ES-I3 (cell line): ENCODE data around the gene RNPS1.

ENCODE experiments used
- H3K36me3 ChIP-seq: 2 replicates; pipeline ENCODE4 v1.6.1; 2013; ENCODE audit warnings: mild to moderate bottlenecking, low read length, control low read depth, moderate library complexity; ENCODE audit not compliant: insufficient read depth
- H3K4me1 ChIP-seq: 2 replicates; pipeline ENCODE4 v1.6.1; 2013; ENCODE audit warnings: mild to moderate bottlenecking, control low read depth, low read length; ENCODE audit not compliant: insufficient read depth
- H3K9ac ChIP-seq: 2 replicates; pipeline ENCODE4 v1.6.1; 2013; ENCODE audit warnings: low read depth, mild to moderate bottlenecking, low read length, moderate library complexity
- H3K9me3 ChIP-seq: 2 replicates; pipeline ENCODE4 v1.6.1; 2013; ENCODE audit warnings: mild to moderate bottlenecking, low read length, moderate library complexity; ENCODE audit not compliant: control insufficient read depth, insufficient read depth

The RNPS1 gene

DNA sequence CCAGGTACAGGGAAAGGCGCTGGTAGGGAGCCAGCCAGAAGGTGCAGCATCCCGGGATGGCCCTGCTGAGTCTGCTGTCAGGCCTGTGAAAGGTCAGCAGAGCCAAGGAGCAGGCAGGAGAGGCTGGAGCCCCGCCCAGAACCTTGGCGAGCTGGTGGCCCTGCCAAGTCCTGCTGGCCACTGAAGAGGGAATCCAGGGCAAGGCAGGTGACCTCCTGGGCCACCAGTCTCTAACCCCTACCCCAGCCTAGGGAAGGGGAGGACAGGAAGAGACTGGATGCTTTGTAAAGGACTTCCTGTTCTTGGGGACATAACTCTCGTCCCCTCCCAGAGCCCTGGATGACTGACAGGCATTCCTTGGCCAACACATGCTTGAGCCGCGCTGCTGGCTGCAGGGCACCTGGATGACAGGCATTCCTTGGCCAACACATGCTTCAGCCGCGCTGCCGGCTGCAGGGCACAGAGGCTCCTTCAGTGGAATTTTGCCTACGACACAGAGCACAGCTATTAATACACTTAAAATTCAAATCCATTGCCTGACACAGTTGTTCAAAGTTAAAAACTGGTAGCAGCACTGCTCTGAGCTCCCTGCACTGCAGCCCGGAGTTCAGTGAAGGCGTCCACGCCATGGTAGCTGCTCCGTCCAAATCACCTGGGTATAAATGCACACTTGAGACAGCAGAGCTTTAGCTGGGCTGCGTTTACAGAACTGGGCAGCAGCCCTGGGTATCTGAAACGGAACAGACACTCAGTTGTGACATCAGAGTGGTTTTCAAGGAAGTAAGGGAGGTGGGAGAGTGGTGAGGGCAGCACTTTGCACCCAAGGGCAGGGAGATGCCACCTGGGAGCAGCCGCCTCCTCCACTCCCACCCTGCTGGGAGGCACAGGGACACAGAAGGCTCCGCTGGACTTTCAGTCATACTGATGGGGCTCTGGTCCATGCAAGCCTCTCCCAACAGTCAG is 55.3 kb downstream of the RNPS1 start:
- 0 out of 2 replicates have a peak, but pooled peaks cover 2% of the 10 kb centered on the region for H3K36me3 ChIP-seq
- no peak overlapping the region for H3K9ac ChIP-seq
- peaks cover 11% of the 10 kb centered on the region; the same call in 1 of the 2 replicates for H3K4me1 ChIP-seq
- H3K9me3 ChIP-seq = no peaks in the 10 kb centered on the region

DNA sequence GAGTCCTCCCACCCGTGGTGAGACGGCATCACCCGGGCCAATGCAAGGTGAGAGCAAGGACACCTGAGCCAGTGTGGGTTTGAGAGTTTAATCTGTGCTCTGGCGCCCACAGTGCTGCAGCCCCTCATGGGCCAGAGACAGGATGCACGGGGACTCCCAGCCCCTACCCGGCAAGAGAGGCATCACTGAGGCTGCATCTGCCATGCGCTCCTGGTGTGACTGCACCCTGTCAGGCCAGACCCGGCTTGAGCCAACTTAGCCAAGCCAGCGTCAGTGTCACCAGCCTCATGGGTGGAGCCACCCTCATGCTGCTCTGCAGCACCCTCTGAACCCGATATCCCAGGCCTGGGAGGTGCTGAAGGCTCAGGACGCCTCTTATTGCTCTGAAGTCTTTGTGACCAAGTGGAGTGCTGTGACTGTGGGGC is 56.0 kb downstream of the RNPS1 start:
- Histone ChIP-seq H3K36me3 (0 out of 2 replicates have a peak, but pooled peaks cover 2% of the 10 kb centered on the region), H3K4me1 (peaks cover 11% of the 10 kb centered on the region; the same call in 1 of the 2 replicates), H3K9ac (no peak overlapping the region), H3K9me3 (no peaks in the 10 kb centered on the region)

DNA sequence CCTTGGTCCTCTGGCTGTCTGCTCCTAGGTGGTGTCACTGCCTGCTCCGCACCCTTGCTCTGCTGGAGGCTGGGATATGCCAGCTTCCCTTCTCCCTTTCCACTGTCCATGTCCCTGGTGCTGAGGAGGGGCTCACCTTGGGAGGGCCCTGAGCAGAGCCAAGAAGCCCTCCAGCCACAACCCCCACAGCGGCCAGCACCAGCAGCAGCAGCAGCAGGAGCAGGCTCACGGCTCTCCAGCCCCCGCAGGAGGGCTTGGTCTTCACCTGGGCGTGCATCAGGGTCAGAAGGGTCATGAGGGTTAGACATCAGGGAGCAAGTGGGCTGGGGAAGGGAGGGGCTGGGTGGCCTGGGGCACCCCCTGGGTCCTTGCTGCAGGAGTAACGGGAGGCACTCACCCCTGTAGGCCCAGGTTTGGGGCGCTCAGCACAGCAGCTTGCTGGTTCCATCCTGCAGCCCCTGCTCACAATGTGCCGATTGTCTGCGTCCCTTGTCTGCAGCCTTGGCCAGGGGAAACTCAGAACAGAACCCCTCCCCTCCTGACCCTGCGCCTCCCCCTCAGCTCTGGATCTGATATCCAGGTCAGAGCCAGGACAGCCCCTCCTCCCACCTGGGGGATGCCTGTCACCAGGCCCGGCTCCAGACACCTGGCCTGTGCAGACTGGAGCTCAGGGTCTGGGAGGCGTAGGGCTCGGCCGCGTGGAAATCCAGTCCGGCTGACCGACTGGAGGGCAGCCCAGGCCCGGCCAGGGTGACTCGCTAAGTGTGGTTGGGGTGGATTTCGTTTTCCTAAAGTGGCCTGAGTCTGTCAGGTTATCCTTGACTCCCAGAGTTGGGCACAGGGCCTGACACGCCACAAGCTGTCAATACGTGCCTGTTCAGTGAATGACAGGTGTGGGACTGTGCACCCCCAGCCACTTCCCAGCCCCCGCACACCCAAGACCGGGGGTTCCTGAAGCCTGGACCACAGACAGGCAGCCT is 57.2 kb downstream of the RNPS1 start, which contains the start of gene BRICD5:
Gene BRICD5, minus strand, starts transcription at position 478 of the 980 bp plus-strand sequence. Its CDS starts 30 bp downstream, at position 448.
- H3K9ac ChIP-seq = no peak within 1 kb of the TSS
- H3K4me1 ChIP-seq = peaks cover 11% of the 10 kb centered on the region; the same call in 1 of the 2 replicates
- H3K9me3 ChIP-seq = no peaks in the 10 kb centered on the region
- 0 out of 2 replicates have a peak, but pooled peaks cover 2% of the 10 kb centered on the region for H3K36me3 ChIP-seq

DNA sequence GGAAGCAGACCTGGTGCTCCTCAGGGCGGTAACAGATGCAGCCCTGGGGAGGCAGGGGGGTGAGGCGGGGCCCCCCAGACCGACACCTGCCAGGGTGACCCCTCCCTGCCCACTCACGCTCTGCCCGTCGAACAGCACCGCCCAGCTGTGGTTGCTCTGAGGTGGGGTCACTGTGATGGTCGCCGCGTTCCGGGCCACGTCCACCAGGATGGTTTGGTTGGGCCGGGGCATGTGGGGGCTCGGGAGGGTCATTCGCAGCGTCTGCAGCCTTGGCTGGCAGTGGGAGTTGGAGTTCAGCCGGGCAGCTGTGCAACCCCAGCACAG is 58.0 kb downstream of the RNPS1 start:
- H3K36me3 ChIP-seq = 0 out of 2 replicates have a peak, but pooled peaks cover 2% of the 10 kb centered on the region
- no peak overlapping the region for H3K9ac ChIP-seq
- no peaks in the 10 kb centered on the region for H3K9me3 ChIP-seq
- peaks cover 11% of the 10 kb centered on the region; the same call in 1 of the 2 replicates for H3K4me1 ChIP-seq

DNA sequence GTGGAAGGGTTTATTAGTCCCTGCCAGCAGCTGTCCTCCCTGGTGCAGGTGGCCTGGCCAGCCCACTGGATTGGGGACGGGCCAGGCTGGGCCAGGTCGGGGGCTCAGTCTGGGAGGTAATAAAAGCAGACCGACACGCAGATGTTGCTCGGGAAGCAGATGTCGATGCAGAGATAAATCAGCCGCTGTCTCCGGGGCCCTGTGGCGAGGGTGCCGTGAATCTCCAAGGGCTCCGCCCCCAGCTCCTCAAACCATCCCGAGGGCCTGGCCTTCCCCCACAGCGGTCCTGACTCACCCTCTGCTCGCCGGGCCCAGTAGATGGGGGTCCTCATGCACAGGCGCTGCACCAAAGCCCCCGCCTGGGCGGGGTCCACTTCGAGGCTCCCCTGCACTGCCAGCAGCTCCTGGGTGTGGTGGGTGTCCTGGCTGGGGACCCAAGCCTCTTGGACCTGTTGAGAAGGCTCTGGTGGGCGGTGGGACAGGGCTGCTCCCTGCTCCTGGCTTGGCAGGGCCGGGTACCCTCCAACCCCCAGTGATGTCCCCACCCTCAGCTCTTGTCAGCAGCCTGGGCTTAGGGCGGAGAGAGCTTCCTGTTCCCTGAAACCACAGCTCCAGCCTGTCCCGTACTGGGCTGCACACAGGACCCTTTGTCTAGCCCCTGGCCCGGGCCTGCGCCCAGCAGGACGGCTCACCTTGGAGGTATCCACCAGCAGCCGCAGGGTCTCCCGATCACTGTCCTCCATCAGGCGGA is 58.5 kb downstream of the RNPS1 start:
- Histone ChIP-seq H3K36me3 (0 out of 2 replicates have a peak, but pooled peaks cover 2% of the 10 kb centered on the region), H3K9ac (no peak overlapping the region), H3K9me3 (no peaks in the 10 kb centered on the region), H3K4me1 (peaks cover 11% of the 10 kb centered on the region; the same call in 1 of the 2 replicates)

DNA sequence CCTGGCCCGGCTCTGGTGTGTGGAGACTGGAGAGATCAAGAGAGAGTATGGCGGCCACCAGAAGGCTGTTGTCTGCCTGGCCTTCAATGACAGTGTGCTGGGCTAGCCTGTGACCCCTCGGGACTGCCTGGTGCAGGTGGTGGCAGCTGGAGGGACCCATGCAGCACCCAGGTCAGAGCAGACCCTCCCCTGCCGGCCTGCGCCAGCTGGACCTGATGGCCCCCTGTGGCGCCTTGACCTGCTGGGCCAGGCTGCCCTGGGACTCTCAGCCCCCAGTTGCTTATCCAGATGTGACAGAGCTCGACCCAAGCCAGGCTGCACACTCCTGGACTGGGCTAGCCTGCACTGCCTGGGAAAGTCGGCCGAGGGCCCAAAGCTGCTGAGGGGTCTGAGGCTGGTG is 59.2 kb downstream of the RNPS1 start:
- H3K4me1 ChIP-seq = peaks cover 11% of the 10 kb centered on the region; the same call in 1 of the 2 replicates
- no peak overlapping the region for H3K9ac ChIP-seq
- H3K9me3 ChIP-seq = no peaks in the 10 kb centered on the region
- H3K36me3 ChIP-seq = 0 out of 2 replicates have a peak, but pooled peaks cover 2% of the 10 kb centered on the region

DNA sequence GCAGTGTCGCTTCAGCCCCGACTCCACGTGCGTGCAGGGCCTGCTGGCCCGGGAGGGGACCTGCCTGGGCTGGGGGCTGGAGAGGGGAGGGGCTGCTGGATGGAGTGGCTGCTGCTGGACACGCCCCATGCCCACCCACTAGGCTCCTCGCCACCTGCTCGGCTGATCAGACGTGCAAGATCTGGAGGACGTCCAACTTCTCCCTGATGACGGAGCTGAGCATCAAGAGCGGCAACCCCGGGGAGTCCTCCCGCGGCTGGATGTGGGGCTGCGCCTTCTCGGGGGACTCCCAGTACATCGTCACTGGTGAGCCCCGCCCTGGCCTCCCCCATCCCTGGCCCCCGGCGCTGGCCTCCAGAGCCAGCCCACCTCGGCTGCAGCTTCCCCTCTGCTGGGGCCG is 59.6 kb downstream of the RNPS1 start:
- Histone ChIP-seq H3K4me1 (peaks cover 7% of the 10 kb centered on the region; the same call in 1 of the 2 replicates), H3K9me3 (no peaks in the 10 kb centered on the region), H3K9ac (no peak overlapping the region), H3K36me3 (0 out of 2 replicates have a peak, but pooled peaks cover 2% of the 10 kb centered on the region)

DNA sequence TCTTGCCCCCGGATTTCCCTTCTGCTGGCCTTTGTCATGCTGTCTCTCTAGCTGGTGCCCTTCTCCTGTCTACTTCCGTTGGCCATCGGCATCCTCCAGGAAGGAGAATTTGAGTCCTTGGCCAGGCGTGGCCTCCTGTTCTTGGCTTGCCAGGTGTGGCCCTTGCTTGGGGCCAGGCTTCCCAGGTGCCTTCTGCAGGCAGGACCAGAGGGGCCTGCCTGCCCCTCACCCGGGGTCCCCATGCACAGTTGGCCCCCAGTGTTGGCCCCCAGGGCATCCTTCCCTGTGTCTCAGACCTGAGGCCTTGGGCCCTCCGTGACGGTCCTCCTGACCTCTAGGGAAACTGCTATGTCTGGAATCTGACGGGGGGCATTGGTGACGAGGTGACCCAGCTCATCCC is 60.1 kb downstream of the RNPS1 start:
- Histone ChIP-seq H3K36me3 (0 out of 2 replicates have a peak, but pooled peaks cover 2% of the 10 kb centered on the region), H3K9ac (no peak overlapping the region), H3K4me1 (peaks cover 7% of the 10 kb centered on the region; the same call in 1 of the 2 replicates), H3K9me3 (no peaks in the 10 kb centered on the region)

DNA sequence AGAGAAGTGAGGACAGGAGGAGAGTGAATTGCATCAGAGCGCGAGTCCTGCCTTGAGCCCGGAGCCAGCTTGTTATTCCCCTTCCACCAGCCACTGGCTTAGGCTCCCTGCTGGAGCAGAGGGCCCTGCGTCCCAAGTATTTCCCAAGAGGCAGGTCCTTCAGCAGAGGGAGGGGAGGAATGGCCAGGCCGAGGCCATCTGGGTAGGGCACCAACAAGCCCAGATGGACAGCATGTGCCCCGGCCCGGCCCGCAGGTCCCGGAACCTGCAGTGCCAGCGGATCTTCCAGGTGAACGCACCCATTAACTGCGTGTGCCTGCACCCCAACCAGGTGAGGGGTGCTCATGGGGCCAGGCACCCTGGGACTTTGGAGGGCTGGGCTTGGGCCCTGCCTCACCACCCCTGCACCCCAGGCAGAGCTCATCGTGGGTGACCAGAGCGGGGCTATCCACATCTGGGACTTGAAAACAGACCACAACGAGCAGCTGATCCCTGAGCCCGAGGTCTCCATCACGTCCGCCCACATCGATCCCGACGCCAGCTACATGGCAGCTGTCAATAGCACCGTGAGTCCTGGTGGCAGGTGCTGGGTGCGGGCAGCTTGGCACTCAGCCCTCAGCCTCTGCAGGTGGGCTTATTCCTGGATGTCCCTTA is 61.0 kb downstream of the RNPS1 start:
- Histone ChIP-seq H3K4me1 (peaks cover 7% of the 10 kb centered on the region; the same call in 1 of the 2 replicates), H3K36me3 (no peaks in the 10 kb centered on the region), H3K9me3 (no peaks in the 10 kb centered on the region), H3K9ac (no peak overlapping the region)

DNA sequence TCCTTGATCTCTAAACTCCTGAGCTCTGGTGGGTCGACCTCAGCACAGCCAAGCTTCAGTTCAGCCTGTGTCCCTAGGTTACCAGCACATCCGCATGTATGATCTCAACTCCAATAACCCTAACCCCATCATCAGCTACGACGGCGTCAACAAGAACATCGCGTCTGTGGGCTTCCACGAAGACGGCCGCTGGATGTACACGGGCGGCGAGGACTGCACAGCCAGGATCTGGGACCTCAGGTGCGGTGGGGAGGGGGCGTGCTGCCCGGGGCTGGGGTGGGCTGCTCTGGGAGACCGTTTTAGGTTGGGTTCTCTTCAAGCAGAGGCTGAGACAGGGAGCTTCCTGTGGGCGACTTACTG is 61.5 kb downstream of the RNPS1 start:
- no peaks in the 10 kb centered on the region for H3K9me3 ChIP-seq
- peaks cover 7% of the 10 kb centered on the region; the same call in 1 of the 2 replicates for H3K4me1 ChIP-seq
- no peaks in the 10 kb centered on the region for H3K36me3 ChIP-seq
- H3K9ac ChIP-seq = peak overlapping the region; percentile 95

DNA sequence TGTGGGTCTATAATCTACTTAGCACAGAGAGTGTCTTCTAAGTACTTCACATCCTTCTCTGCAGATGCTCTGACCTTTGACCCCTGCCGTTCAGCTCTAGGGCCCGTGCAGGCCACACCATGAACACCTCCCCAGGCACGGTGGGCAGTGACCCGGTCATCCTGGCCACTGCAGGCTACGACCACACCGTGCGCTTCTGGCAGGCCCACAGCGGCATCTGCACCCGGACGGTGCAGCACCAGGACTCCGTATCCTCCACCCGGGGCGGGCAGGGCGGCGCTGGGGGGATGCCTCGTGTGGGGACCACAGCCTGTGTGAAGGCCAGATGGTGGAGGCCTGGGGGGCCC is 62.0 kb downstream of the RNPS1 start:
- Histone ChIP-seq H3K9ac (peak overlapping the region; percentile 95), H3K4me1 (peaks cover 7% of the 10 kb centered on the region; the same call in 1 of the 2 replicates), H3K9me3 (no peaks in the 10 kb centered on the region), H3K36me3 (no peaks in the 10 kb centered on the region)

DNA sequence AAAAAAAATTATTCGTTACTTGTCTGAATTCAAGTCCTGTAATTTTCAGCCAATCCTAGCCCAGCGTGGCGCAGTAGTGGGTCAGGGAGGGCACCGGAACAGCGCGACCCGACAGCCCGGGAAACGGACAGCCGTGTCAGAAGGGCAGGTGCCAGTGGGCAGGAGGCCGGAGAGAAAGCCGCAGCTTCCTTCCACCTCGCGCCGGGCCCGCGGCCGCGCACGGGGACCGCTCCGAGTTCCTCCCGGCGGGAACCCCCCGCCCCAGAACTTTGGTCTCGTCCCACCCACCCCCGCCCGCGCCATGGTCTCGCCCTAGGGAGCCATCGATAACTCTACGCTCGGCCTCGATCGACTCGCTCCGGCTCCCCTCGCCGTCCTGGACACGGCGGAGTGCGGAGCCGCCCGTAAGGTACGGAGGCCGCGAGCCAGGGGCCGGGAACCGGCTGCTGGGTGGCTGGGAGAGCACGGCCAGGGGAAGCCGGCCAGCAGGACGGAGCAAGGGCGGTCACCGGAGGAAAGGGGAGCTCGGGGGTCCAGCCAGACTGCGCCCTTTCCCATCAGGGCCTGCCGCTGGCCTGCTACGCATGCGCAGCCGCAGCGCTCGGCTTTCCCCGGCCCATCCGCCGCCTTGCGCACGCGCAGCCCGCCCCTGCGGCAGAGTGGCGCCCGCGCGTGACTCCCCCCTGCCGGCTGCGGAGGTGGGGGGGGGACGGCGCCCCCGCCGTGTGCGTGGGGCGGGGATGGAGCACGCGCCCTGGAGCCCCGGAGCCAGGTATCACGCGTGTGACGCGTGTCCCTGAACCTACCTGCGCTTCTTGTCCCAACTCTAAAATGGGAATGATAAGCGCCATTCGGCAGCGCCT is 62.6 kb downstream of the RNPS1 start, which contains the start of gene MLST8:
Gene MLST8, plus strand, starts transcription at position 351 of the 863 bp plus-strand sequence. CDS start 632 bp downstream, outside the sequence.
- Histone ChIP-seq H3K9ac (peak within 1 kb of the TSS; percentile 95), H3K4me1 (peaks cover 1% of the 10 kb centered on the region; the same call in 1 of the 2 replicates), H3K36me3 (no peaks in the 10 kb centered on the region), H3K9me3 (no peaks in the 10 kb centered on the region)
